ENCODE measurements around the gene ACTMAP. TPM values are rescaled to one million over a fixed set of nuclear protein-coding genes. Genes with fewer than 3 reads are reported as not detected.
A peak's percentile ranks its signal among the peaks of the same experiment; 100 is the strongest.
"Not testable (repeated sequence)": the region's sequence is repeated elsewhere in the genome, so short reads cannot be mapped to it uniquely, and the experiment has no call there.

Gene ACTMAP
- total RNA-seq, 2 experiments from 2014 or later = 13.5 to 15.6 TPM

DNA sequence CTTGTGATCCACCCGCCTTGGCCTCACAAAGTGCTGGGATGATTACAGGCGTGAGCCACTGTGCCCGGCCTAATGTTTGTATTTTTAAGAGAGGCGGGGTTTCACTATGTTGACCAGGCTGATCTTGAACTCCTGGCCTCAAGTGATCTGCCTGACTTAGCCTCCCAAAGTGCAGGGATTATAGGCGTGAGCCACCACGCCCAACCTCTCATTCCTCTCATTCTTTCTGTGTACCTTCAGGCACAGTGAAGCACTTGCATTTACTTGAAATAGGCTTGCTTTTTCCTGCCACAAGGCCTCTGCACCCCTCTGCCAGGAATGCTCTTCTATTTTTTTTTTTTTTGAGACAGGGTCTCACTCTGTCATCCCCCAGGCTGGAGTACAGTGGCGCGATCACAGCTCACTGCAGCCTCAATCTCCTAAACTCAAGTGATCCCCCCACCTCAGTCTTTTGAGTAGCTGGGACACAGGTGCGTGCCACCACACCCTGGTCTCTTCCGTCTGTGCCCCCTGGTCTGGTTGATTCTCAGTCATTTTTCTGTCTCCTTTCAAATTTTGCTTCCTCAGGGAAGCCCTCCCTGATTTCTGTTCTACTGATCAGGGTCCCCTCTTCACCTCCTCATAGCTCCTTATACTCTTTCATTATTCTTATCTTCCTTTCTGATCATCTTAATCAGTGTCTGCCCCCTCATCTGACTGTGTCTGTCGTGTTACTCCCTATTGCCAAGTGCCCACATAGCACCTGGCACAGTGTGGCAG lies 15.1 kb downstream of the ACTMAP start:
- peaks cover 19% of the 10 kb centered on the region for H3K36me3 Mint-ChIP-seq
- H3K9me3 Mint-ChIP-seq = no peaks in the 10 kb centered on the region
- H3K4me3 Mint-ChIP-seq = no peak overlapping the region
- no peaks in the 10 kb centered on the region for H3K27me3 Mint-ChIP-seq
- POLR2A ChIA-PET = interaction anchor here (0.9 kb wide), 1 partner anchor 11 kb away, joined by 3 read pairs; no protein-coding TSS in a partner anchor
- ATAC-seq (ENCODE audit: low read depth) (no peak), DNase-seq (no peak)
- peak overlapping the region; percentile 12 for H3K27ac Mint-ChIP-seq
- peaks cover 3% of the 10 kb centered on the region for H3K4me1 Mint-ChIP-seq

DNA sequence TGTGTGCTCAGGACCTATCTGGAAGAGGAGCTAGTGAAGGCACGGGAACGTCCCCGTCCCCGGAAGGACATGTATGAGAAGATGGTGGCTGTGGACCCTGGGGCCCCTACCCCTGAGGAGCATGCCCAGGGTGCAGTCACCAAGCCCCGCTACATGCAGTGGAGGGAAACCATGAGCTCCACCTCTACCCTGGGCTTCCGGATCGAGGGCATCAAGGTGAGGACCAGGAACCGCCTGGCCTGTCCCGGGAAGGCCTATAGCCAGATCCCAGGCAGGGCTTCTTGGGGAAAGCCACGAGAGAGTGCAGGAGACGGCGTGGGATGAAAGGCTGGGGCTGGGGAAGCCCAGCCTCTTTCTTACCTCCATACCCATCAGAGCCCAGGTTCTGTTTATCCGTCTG lies 17.1 kb downstream of the ACTMAP start:
- ATAC-seq (ENCODE audit: low read depth) (no peak), DNase-seq (no peak)
- Mint-ChIP-seq H3K9me3 (no peaks in the 10 kb centered on the region), H3K27me3 (no peaks in the 10 kb centered on the region), H3K27ac (no peak overlapping the region), H3K4me1 (no peaks in the 10 kb centered on the region), H3K4me3 (no peak overlapping the region), H3K36me3 (peaks cover 20% of the 10 kb centered on the region)
- POLR2A ChIA-PET = interaction anchor here (1.3 kb wide), 1 partner anchor 12 kb away, joined by 3 read pairs; no protein-coding TSS in a partner anchor

DNA sequence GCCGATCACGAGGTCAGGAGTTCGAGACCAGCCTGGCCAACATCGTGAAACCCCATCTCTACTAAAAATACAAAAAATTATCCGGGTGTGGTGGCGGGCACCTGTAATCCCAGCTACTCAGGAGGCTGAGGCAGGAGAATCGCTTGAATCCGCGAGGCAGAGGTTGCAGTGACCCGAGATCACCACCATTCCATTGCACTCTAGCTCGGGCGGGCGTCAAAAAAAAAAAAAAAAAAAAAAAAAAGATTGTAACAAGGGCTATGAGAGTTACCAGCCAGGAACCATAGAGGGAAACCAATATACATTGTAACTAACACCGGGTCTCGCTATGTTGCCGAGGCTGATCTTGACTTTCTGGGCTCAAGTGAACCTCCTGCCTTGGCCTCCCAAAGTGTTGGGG lies 18.0 kb downstream of the ACTMAP start:
- ATAC-seq (ENCODE audit: low read depth); H3K4me3 Mint-ChIP-seq; H3K4me1 Mint-ChIP-seq; H3K27ac Mint-ChIP-seq; POLR2A ChIA-PET; DNase-seq; H3K9me3 Mint-ChIP-seq; H3K27me3 Mint-ChIP-seq: not testable (repeated sequence)
- H3K36me3 Mint-ChIP-seq = peaks cover 17% of the 10 kb centered on the region

DNA sequence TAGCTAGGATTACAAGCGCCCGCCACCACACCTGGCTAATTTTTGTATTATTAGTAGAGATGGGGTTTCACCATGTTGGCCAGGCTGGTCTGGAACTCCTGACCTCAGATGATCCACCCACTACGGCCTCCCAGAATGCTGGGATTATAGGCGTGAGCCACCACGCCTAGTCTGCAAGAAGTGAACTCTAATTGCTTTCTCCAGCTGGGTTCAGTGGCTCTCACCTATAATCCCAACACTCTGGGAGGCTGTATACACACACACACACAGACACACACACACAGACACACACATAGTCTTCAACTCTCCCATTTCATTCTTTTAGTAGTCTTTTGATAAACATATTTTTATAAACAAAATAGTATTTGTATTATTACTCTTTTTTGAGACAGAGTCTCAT lies 20.2 kb downstream of the ACTMAP start:
- DNase-seq; ATAC-seq (ENCODE audit: low read depth); POLR2A ChIA-PET; H3K4me1 Mint-ChIP-seq; H3K27me3 Mint-ChIP-seq; H3K9me3 Mint-ChIP-seq; H3K27ac Mint-ChIP-seq; H3K4me3 Mint-ChIP-seq: not testable (repeated sequence)
- H3K36me3 Mint-ChIP-seq = peaks cover 22% of the 10 kb centered on the region

DNA sequence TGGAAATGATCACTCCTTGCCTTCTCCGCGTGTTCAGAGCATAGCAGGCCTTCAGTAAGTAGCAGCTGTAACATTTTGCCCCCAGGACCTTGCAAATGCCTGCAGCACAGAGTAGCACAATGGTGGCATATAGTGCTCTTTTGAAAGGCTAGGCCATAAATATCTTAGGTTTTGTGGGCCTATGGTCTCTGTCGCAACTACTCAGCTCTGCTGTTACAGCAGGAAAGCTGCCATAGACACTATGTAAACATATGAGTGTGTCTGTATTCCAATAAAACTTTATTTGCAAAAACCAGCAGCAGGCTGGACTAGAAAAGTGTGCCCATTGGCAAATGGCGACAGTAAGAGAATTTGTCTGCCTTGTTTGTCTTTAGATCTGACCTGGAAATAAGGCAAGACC lies 24.0 kb downstream of the ACTMAP start:
- no peaks in the 10 kb centered on the region for H3K4me1 Mint-ChIP-seq
- POLR2A ChIA-PET = no interaction called here
- H3K9me3 Mint-ChIP-seq = no peaks in the 10 kb centered on the region
- ATAC-seq (ENCODE audit: low read depth) (no peak), DNase-seq (no peak)
- H3K27ac Mint-ChIP-seq = no peak overlapping the region
- H3K27me3 Mint-ChIP-seq = no peaks in the 10 kb centered on the region
- peaks cover 30% of the 10 kb centered on the region for H3K36me3 Mint-ChIP-seq
- H3K4me3 Mint-ChIP-seq = no peak overlapping the region

DNA sequence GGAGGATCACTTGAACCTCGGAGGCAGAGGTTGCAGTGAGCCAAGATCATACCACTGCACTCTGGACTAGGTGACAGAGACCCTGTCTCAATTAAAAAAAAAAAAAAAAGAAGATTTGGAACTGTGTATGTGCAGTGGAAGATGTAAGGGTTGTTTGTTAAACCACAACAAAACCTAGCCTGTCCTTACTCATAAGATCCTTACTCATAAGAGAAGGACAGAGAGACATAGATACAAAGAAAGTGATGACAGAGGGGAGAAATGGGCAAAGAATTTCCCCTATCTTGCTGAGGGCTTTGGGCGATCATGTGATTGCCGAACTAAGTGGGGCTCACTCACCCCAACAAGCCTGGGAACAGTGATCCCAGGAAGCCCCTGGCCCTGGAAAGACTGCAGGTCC lies 25.4 kb downstream of the ACTMAP start:
- DNase-seq (no peak), ATAC-seq (ENCODE audit: low read depth) (no peak)
- peaks cover 21% of the 10 kb centered on the region for H3K36me3 Mint-ChIP-seq
- no peaks in the 10 kb centered on the region for H3K27me3 Mint-ChIP-seq
- no peak overlapping the region for H3K27ac Mint-ChIP-seq
- POLR2A ChIA-PET = interaction anchor here (0.7 to 0.9 kb wide), 2 partner anchors 11 to 64 kb away, joined by 3 read pairs; no protein-coding TSS in a partner anchor
- H3K4me3 Mint-ChIP-seq = no peak overlapping the region
- no peaks in the 10 kb centered on the region for H3K9me3 Mint-ChIP-seq
- peaks cover 9% of the 10 kb centered on the region for H3K4me1 Mint-ChIP-seq

DNA sequence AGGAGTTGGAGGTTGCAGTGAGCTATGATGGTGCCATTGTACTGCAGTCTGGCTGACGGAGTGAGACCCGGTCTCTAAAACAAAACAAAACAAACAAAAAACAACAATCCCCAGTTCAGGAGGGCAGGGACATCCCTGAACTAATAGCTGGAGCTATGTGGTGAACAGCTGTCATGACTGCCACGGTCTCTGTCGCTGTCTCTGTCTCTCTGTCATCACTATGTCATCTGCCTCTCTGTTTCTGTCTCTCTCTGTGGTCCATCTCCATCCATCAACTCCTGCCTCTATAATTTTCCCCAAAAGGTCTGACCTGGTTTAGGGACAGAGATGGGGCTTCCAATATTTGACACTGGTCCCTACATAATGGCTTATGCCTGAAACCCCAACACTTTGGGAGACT lies 26.0 kb downstream of the ACTMAP start:
- POLR2A ChIA-PET = interaction anchor here (0.7 to 0.9 kb wide), 2 partner anchors 11 to 65 kb away, joined by 3 read pairs; no protein-coding TSS in a partner anchor
- Mint-ChIP-seq H3K27ac (no peak overlapping the region), H3K36me3 (peaks cover 21% of the 10 kb centered on the region), H3K4me3 (no peak overlapping the region), H3K27me3 (no peaks in the 10 kb centered on the region), H3K9me3 (no peaks in the 10 kb centered on the region), H3K4me1 (peaks cover 13% of the 10 kb centered on the region)
- DNase-seq (no peak), ATAC-seq (ENCODE audit: low read depth) (no peak)

DNA sequence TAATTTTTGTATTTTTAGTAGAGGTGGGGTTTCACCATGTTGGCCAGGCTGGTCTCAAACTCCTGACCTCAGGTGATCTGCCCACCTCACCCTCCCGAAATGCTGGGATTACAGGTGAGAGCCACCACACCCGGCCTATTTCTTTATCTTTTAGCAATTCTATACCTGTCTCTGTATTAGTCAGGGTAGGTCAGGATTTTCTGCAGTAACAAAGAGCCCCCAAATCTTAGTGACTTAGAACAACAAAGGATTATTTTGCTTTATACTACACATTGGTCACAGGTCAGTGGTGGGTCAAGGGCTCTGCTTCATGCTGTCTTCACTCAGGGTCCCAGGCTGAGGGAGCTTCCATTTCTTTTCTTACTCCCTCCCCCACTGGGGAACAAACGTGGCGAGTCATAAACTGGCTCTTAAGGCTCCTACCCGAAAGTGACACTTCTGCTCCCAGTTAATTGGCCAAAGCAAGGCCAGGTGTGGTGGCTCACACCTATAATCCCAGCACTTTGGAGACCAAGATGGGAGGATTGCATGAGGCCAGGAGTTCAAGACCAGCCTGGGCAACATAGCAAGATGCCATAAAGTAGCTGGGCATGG lies 26.5 kb downstream of the ACTMAP start:
- Mint-ChIP-seq H3K27me3 (no peaks in the 10 kb centered on the region), H3K9me3 (no peaks in the 10 kb centered on the region), H3K4me1 (peaks cover 17% of the 10 kb centered on the region), H3K27ac (no peak overlapping the region), H3K4me3 (no peak overlapping the region), H3K36me3 (peaks cover 21% of the 10 kb centered on the region)
- ATAC-seq (ENCODE audit: low read depth) (no peak), DNase-seq (no peak)
- POLR2A ChIA-PET = no interaction called here

DNA sequence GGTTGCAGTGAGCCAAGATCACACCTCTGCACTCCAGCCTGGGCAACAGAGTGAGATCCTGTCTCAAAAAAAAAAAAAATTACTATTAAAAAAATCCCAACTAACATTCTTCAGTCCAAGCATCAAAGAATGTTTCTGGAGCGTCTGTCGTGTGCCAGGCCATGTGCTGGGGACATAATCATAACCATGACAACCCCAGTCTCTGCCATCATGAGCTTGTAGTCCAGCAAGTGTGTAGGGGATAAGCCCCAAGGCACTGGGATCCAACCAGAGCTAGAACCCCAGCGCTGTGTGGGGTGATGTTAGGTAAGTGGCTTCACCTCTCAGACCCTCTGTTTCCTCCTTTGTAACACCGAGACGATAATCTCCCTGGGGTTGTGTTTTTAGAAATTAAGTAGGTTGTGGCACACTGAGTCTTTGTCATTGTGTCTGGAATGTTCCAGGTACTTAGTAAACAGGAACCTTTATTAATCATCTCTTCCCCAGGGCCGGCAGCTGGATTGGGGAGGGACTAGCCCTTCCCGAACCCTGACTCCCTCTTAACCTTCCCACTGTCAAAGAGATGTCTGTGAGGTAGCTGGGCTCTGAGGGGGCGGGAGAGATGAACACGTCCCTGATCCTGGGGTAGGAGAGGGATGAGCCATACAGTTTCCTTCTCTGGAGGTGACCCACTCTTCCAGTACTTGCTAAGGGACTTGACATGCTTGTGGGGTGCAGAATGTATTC lies 28.2 kb downstream of the ACTMAP start:
- Mint-ChIP-seq H3K27ac (no peak overlapping the region), H3K27me3 (no peaks in the 10 kb centered on the region), H3K4me3 (no peak overlapping the region), H3K36me3 (peaks cover 20% of the 10 kb centered on the region), H3K9me3 (no peaks in the 10 kb centered on the region), H3K4me1 (peaks cover 29% of the 10 kb centered on the region)
- ATAC-seq (ENCODE audit: low read depth) (no peak), DNase-seq (no peak)
- POLR2A ChIA-PET = interaction anchor here (0.6 kb wide), 1 partner anchor 11 kb away, joined by 3 read pairs; no protein-coding TSS in a partner anchor

DNA sequence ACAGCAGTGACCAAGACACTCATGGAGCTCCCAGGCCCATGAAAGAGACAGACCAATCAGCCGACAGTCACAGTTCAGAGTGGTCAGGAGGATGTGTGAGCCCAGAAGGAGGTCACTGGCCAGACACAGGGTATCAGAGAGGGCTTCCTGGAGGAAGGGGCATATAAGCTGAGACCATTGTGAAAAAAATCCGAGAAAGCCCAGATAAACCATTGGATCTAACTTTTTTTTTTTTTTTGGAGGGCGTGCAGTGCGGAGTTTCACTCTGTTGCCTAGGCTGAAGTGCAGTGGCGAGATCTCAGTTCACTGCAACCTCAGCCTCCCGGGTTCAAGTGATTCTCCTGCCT lies 29.2 kb downstream of the ACTMAP start:
- POLR2A ChIA-PET = interaction anchor here (0.5 to 1.1 kb wide), 2 partner anchors 12 to 38 kb away, joined by 3 to 4 read pairs; no protein-coding TSS in a partner anchor
- no peak overlapping the region for H3K4me3 Mint-ChIP-seq
- DNase-seq = no peak
- H3K36me3 Mint-ChIP-seq = peaks cover 15% of the 10 kb centered on the region
- no peaks in the 10 kb centered on the region for H3K27me3 Mint-ChIP-seq
- no peaks in the 10 kb centered on the region for H3K9me3 Mint-ChIP-seq
- H3K4me1 Mint-ChIP-seq = peaks cover 32% of the 10 kb centered on the region
- no peak overlapping the region for H3K27ac Mint-ChIP-seq
- no peak for ATAC-seq (ENCODE audit: low read depth)

DNA sequence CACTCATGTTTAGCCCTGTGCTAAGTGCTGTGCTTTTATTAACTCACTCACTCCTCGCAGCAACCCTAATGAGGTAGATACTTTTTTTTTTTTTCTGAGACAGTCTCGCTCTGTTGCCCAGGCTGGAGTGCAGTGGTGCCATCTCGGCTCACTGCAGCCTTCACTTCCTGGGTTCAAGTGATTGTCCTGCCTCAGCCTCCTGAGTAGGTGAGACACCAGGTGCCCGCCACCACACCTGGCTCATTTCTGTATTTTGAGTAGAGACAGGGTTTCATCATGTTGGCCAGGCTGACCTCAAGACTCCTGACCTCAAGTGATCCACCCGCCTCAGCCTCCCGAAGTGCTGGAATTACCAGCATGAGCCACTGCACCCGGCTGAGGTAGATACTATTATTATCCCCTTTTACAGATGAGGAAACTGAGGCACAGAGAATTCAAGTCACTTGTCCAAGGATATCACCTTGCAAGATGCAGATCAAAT lies 30.8 kb downstream of the ACTMAP start:
- Mint-ChIP-seq H3K36me3 (peaks cover 14% of the 10 kb centered on the region), H3K4me3 (peak overlapping the region; percentile 52), H3K9me3 (no peaks in the 10 kb centered on the region), H3K27ac (no peak overlapping the region), H3K4me1 (peaks cover 42% of the 10 kb centered on the region), H3K27me3 (no peaks in the 10 kb centered on the region)
- ATAC-seq (ENCODE audit: low read depth) (no peak), DNase-seq (no peak)
- POLR2A ChIA-PET = interaction anchor here (1.0 to 1.4 kb wide), 2 partner anchors 30 to 31 kb away, joined by 3 to 8 read pairs; partner anchors contain the start of genes ACTMAP and SNRPA

DNA sequence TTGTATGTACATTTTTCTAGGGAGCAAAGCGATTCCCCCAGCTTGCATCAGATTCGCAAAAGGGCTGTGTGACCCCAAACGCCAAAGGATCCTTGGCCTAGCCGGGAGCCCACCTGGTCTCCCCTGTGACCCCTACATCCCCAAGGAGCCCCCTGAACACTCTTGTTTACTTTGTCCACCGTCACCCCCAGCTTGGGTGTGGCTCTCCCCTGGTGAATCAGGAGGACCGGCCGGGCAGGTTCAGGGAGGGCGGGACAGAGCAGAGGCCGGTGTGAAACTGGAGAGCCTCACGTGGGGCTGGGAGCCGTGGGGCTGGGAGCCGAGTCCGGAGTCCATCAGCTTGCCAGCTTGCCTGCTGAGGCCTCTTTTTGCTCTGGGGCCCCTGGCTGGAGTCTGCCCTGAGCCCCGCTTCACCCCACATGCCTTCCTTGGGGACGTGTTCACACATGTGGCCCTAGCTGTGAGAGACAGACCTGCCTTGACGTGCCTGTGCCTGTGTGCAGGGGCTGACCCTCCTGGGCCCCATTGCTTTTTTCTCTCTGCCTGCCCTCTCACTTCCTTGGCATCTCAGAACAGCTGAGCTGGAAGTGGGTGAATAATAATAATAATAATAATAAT lies 31.4 kb downstream of the ACTMAP start:
- peak overlapping the region; percentile 78 for H3K4me3 Mint-ChIP-seq
- POLR2A ChIA-PET = interaction anchor here (1.0 to 1.4 kb wide), 2 partner anchors 30 to 32 kb away, joined by 3 to 8 read pairs; partner anchors contain the start of genes ACTMAP and SNRPA
- no peak for ATAC-seq (ENCODE audit: low read depth)
- peak overlapping the region; percentile 32 for H3K27ac Mint-ChIP-seq
- peaks cover 11% of the 10 kb centered on the region for H3K36me3 Mint-ChIP-seq
- no peaks in the 10 kb centered on the region for H3K27me3 Mint-ChIP-seq
- DNase-seq = peak; percentile 41
- no peaks in the 10 kb centered on the region for H3K9me3 Mint-ChIP-seq
- peaks cover 43% of the 10 kb centered on the region for H3K4me1 Mint-ChIP-seq

Data from activated naive CD8-positive, alpha-beta T cell treated with anti-CD3 and anti-CD28 coated beads, Interleukin-2, amount 10 ng/mL, durations not matched to agents 7 days and 5 days (primary cell).